ENCODE data around the gene GJB3. TPM values are rescaled to one million over a fixed set of nuclear protein-coding genes. Genes with fewer than 3 reads are reported as not detected.

The GJB3 gene
- total RNA-seq, 1 experiment from 2014 or later, result 0.96 TPM

DNA sequence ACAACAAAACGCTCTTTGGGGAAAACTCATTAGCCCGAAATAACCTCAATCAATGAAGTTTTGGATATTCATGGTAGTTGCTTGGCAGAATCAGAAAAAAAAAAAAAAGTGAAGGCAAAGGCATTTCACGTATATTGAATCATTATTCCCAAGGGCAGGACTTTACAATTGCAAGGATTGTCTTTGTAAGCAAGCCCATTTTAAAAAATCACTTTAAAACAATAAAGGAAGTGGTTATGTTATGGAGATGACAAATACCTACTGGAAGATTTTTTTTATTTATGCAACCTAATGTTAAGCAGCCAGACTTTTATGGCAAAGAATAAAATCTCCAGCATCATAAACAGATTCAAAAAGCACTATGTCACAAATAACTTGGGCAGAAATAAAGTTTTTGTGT is 12.2 kb upstream of the GJB3 start:
- Histone ChIP-seq H3K14ac (ENCODE audit: insufficient read depth, low read length) (no peak overlapping the region), H3K23ac (ENCODE audit: insufficient read length, low read depth, low read length) (no peak overlapping the region), H2BK5ac (ENCODE audit: insufficient read length, low read length) (no peak overlapping the region), H2BK20ac (ENCODE audit: low read depth, low read length, poor library complexity, severe bottlenecking) (no peak overlapping the region), H3K4me1 (ENCODE audit: insufficient read depth, low read length) (no peaks in the 10 kb centered on the region), H4K20me1 (ENCODE audit: control insufficient read depth, insufficient read depth, insufficient read length) (no peaks in the 10 kb centered on the region), H3K27ac (ENCODE audit: insufficient read length, low read depth, low read length) (no peak overlapping the region), H3K79me2 (ENCODE audit: insufficient read depth, low read length) (no peaks in the 10 kb centered on the region), H3K9me3 (ENCODE audit: control insufficient read depth, low read depth, low read length) (no peaks in the 10 kb centered on the region), H3K18ac (ENCODE audit: insufficient read length, low read depth, low read length) (no peak overlapping the region), H2BK15ac (ENCODE audit: low read depth, low read length) (no peak overlapping the region), H3K4me2 (ENCODE audit: insufficient read depth, insufficient read length, low read length) (no peak overlapping the region), H4K91ac (ENCODE audit: insufficient read length, low read depth, low read length) (no peak overlapping the region), H3K79me1 (ENCODE audit: insufficient read depth, low read depth, low read length, poor library complexity, severe bottlenecking) (no peaks in the 10 kb centered on the region), H3K27me3 (ENCODE audit: insufficient read depth, low read length) (no peaks in the 10 kb centered on the region), H2AK5ac (ENCODE audit: insufficient read length, low read length) (no peak overlapping the region), H3T11ph (ENCODE audit: low read length) (no peak overlapping the region), H4K8ac (replicated peaks; ENCODE audit: insufficient read length, low read depth, low read length) (no peak overlapping the region), H2AFZ (ENCODE audit: low read length) (no peak overlapping the region), H4K5ac (ENCODE audit: insufficient read length, low read depth, low read length) (no peak overlapping the region), H2BK120ac (ENCODE audit: low read depth, low read length, poor library complexity, severe bottlenecking) (no peak overlapping the region), H3K4ac (ENCODE audit: low read depth, low read length) (no peak overlapping the region), H3K9ac (ENCODE audit: extremely low read depth, insufficient read length, low read length) (no peak overlapping the region), H2BK12ac (ENCODE audit: insufficient read length, low read depth, low read length) (no peak overlapping the region), H3K23me2 (ENCODE audit: insufficient read length, low read depth, low read length, poor library complexity, severe bottlenecking) (no peaks in the 10 kb centered on the region), H3K56ac (ENCODE audit: insufficient read length, low read depth, low read length) (no peak overlapping the region)
- Mint-ChIP-seq H3K36me3 (ENCODE audit: insufficient read depth in 1 of 3, low read depth in 3 of 3) (no peaks in the 10 kb centered on the region), H3K4me1 (peaks cover under 1 to 2% of the 10 kb centered on the region in 2 experiments; a peak in 2 of 4 replicates), H3K27ac (no peak overlapping the region), H3K4me3 (no peak overlapping the region), H3K27me3 (ENCODE audit: low read depth) (no peaks in the 10 kb centered on the region; the same call in none of the 2 replicates), H3K9me3 (no peaks in the 10 kb centered on the region)
- no peak for DNase-seq
- WGBS (ENCODE audit: extremely low coverage, insufficient read length, low lambda C conversion rate), result no CpG with 5 or more reads among the region's 3 CpGs
- TF ChIP-seq, protein P1, sequence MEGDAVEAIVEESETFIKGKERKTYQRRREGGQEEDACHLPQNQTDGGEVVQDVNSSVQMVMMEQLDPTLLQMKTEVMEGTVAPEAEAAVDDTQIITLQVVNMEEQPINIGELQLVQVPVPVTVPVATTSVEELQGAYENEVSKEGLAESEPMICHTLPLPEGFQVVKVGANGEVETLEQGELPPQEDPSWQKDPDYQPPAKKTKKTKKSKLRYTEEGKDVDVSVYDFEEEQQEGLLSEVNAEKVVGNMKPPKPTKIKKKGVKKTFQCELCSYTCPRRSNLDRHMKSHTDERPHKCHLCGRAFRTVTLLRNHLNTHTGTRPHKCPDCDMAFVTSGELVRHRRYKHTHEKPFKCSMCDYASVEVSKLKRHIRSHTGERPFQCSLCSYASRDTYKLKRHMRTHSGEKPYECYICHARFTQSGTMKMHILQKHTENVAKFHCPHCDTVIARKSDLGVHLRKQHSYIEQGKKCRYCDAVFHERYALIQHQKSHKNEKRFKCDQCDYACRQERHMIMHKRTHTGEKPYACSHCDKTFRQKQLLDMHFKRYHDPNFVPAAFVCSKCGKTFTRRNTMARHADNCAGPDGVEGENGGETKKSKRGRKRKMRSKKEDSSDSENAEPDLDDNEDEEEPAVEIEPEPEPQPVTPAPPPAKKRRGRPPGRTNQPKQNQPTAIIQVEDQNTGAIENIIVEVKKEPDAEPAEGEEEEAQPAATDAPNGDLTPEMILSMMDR (conservative IDR thresholded peaks at IDR 0.05), result no peak
